Mesenchymal stem cell (in vitro differentiated cells and primary cell): ENCODE measurements around the gene CHST2.
A peak's percentile ranks its signal among the peaks of the same experiment; 100 is the strongest.
"Not testable (repeated sequence)": the region's sequence is repeated elsewhere in the genome, so short reads cannot be mapped to it uniquely, and the experiment has no call there.

Experiments
- DNase-seq: peaks from one replicate; pipeline ENCODE4 v3.0.0-alpha.2; 2013
- H2AFZ ChIP-seq: one replicate; pipeline ENCODE4 v1.6.1; 2013; ENCODE audit warnings: low read depth, mild to moderate bottlenecking, control low read depth, inconsistent platforms, low read length, moderate library complexity
- H2AK5ac ChIP-seq: 2 replicates; pipeline ENCODE4 v1.6.1; 2013; ENCODE audit warnings: low read length, moderate library complexity, mild to moderate bottlenecking, inconsistent platforms; ENCODE audit not compliant: severe bottlenecking
- H2BK120ac ChIP-seq: one replicate; pipeline ENCODE4 v1.6.1; 2013; ENCODE audit warnings: low read depth, mild to moderate bottlenecking, inconsistent platforms, low read length, moderate library complexity
- H2BK12ac ChIP-seq, 2 experiments: one replicate each; pipeline ENCODE4 v1.6.1; 2013; ENCODE audit warnings: inconsistent platforms in 2 of 2, low read length in 2 of 2, mild to moderate bottlenecking in 2 of 2, moderate library complexity in 2 of 2, control low read depth in 1 of 2
- H2BK15ac ChIP-seq: one replicate; pipeline ENCODE4 v1.6.1; 2013; ENCODE audit warnings: mild to moderate bottlenecking, low read depth, inconsistent platforms; ENCODE audit not compliant: poor library complexity, severe bottlenecking
- H2BK5ac ChIP-seq: 2 replicates; pipeline ENCODE4 v1.6.1; 2013; ENCODE audit warnings: low read depth, mild to moderate bottlenecking, low read length, control low read depth, inconsistent platforms; ENCODE audit not compliant: poor library complexity, severe bottlenecking
- H3K14ac ChIP-seq, 2 experiments: one replicate each; pipeline ENCODE4 v1.6.1; 2013; ENCODE audit warnings: inconsistent platforms in 2 of 2, low read length in 2 of 2, control low read depth in 1 of 2, mild to moderate bottlenecking in 1 of 2, moderate library complexity in 1 of 2
- H3K18ac ChIP-seq, 2 experiments: one replicate each; pipeline ENCODE4 v1.6.1; 2013; ENCODE audit warnings: inconsistent platforms in 2 of 2, low read length in 2 of 2, control low read depth in 1 of 2, low read depth in 1 of 2, mild to moderate bottlenecking in 1 of 2
- H3K23ac ChIP-seq, 2 experiments: one replicate each; pipeline ENCODE4 v1.6.1; 2013; ENCODE audit warnings: inconsistent platforms in 2 of 2, low read length in 2 of 2, mild to moderate bottlenecking in 2 of 2, moderate library complexity in 2 of 2, control low read depth in 1 of 2
- H3K27ac ChIP-seq: 2 replicates; pipeline ENCODE4 v1.5.1; 2013; ENCODE audit warnings: mild to moderate bottlenecking, moderate library complexity, low read length, control low read depth, inconsistent platforms; ENCODE audit not compliant: poor library complexity, severe bottlenecking
- H3K27me3 ChIP-seq, 2 experiments: 2 replicates each; pipeline versions ENCODE4 v1.6.1 to v1.7.0; 2013; ENCODE audit warnings: low read length in 2 of 2, mild to moderate bottlenecking in 2 of 2, moderate library complexity in 2 of 2, control low read depth in 1 of 2, inconsistent platforms in 1 of 2; ENCODE audit not compliant: control insufficient read depth in 1 of 2, insufficient read depth in 1 of 2
- H3K36me3 ChIP-seq, 2 experiments: 2 replicates each; pipeline versions ENCODE4 v1.6.1 to v1.7.0; 2013; ENCODE audit warnings: low read length in 2 of 2, control low read depth in 1 of 2, inconsistent platforms in 1 of 2, low read depth in 1 of 2, mild to moderate bottlenecking in 1 of 2; ENCODE audit not compliant: insufficient read depth in 2 of 2, control insufficient read depth in 1 of 2
- H3K4ac ChIP-seq, 2 experiments: one replicate each; pipeline ENCODE4 v1.6.1; 2013; ENCODE audit warnings: inconsistent platforms in 2 of 2, low read length in 2 of 2, mild to moderate bottlenecking in 2 of 2, moderate library complexity in 2 of 2, control low read depth in 1 of 2, low read depth in 1 of 2
- H3K4me1 ChIP-seq: 2 replicates; pipeline ENCODE4 v1.6.1; 2013; ENCODE audit warnings: low read depth, low read length, control low read depth; ENCODE audit not compliant: control insufficient read depth, insufficient read depth
- H3K4me2 ChIP-seq: 2 replicates; pipeline ENCODE4 v1.6.1; 2013; ENCODE audit warnings: low read length, mild to moderate bottlenecking, inconsistent platforms; ENCODE audit not compliant: poor library complexity, severe bottlenecking
- H3K4me3 ChIP-seq, 2 experiments: 2 replicates each; pipeline versions ENCODE4 v1.5.1 to v1.7.0; 2013; ENCODE audit warnings: low read length in 2 of 2, mild to moderate bottlenecking in 2 of 2, control low read depth in 1 of 2, low read depth in 1 of 2; ENCODE audit not compliant: insufficient read depth in 1 of 2
- H3K79me1 ChIP-seq: replicated peaks from 2 replicates; pipeline ENCODE4 v1.6.1; 2013; ENCODE audit warnings: mild to moderate bottlenecking, control low read depth, low read length, inconsistent platforms; ENCODE audit not compliant: poor library complexity, severe bottlenecking
- H3K9ac ChIP-seq: 2 replicates; pipeline ENCODE4 v1.7.0; 2013; ENCODE audit warnings: mild to moderate bottlenecking, low read length, moderate library complexity
- H3K9me3 ChIP-seq: 2 replicates; pipeline ENCODE4 v1.7.0; 2013; ENCODE audit warnings: mild to moderate bottlenecking, low read length; ENCODE audit not compliant: control insufficient read depth
- H4K8ac ChIP-seq: one replicate; pipeline ENCODE4 v1.6.1; 2013; ENCODE audit warnings: inconsistent platforms, mild to moderate bottlenecking, low read length, moderate library complexity
- H4K91ac ChIP-seq: one replicate; pipeline ENCODE4 v1.6.1; 2013; ENCODE audit warnings: mild to moderate bottlenecking, low read length, inconsistent platforms
- WGBS: methylation state at CpG from one replicate; pipeline ENCODE4 v1.1.7; 2013; ENCODE audit warnings: mixed read lengths; 5-methylcytosine and 5-hydroxymethylcytosine counted together

The CHST2 gene

GRCh38 chr3:143165612-143166285 lies 46.2 kb downstream of the CHST2 start:
- DNase-seq, result peak; percentile 83
- not testable (repeated sequence) for H3K27me3 ChIP-seq, H4K8ac ChIP-seq, H2BK120ac ChIP-seq, H2BK15ac ChIP-seq, H3K79me1 ChIP-seq, H3K18ac ChIP-seq, H3K36me3 ChIP-seq, H2AK5ac ChIP-seq, H3K4me1 ChIP-seq, H2BK12ac ChIP-seq, H3K23ac ChIP-seq, H3K27ac ChIP-seq, H3K14ac ChIP-seq, H3K4ac ChIP-seq, H3K9ac ChIP-seq, H4K91ac ChIP-seq, H2BK5ac ChIP-seq, H3K4me3 ChIP-seq, H3K4me2 ChIP-seq, H3K9me3 ChIP-seq, H2AFZ ChIP-seq
- WGBS, result 100% methylated on average over 1 of the region's 5 CpGs

GRCh38 chr3:143166376-143166775 lies 46.8 kb downstream of the CHST2 start:
- no peak overlapping the region for H3K9ac ChIP-seq
- H3K4me1 ChIP-seq, result peaks cover 3% of the 10 kb centered on the region
- no peak overlapping the region for H3K23ac ChIP-seq
- H3K4me2 ChIP-seq, result no peak overlapping the region
- no peak overlapping the region for H2AFZ ChIP-seq
- H3K79me1 ChIP-seq, result no peaks in the 10 kb centered on the region
- H3K27me3 ChIP-seq, result no peaks in the 10 kb centered on the region
- H4K8ac ChIP-seq, result no peak overlapping the region
- no peak overlapping the region for H3K18ac ChIP-seq
- no CpG with 5 or more reads among the region's 3 CpGs for WGBS
- no peak overlapping the region for H3K14ac ChIP-seq
- H2BK12ac ChIP-seq, result no peak overlapping the region
- no peak overlapping the region for H2AK5ac ChIP-seq
- peak; percentile 78 for DNase-seq
- no peak overlapping the region for H2BK5ac ChIP-seq
- no peak overlapping the region for H2BK15ac ChIP-seq
- no peaks in the 10 kb centered on the region for H3K9me3 ChIP-seq
- no peak overlapping the region for H3K4ac ChIP-seq
- no peak overlapping the region for H3K4me3 ChIP-seq
- H2BK120ac ChIP-seq, result no peak overlapping the region
- no peak overlapping the region for H3K27ac ChIP-seq
- no peaks in the 10 kb centered on the region for H3K36me3 ChIP-seq
- no peak overlapping the region for H4K91ac ChIP-seq

GRCh38 chr3:143167969-143168854 lies 48.6 kb downstream of the CHST2 start:
- H3K9ac ChIP-seq, result no peak overlapping the region
- 29% methylated on average over 1 of the region's 2 CpGs for WGBS
- H3K18ac ChIP-seq, result peak overlapping the region; percentile 6 to 90
- no peak overlapping the region for H4K8ac ChIP-seq
- no peak overlapping the region for H3K23ac ChIP-seq
- no peak overlapping the region for H3K27ac ChIP-seq
- H2BK120ac ChIP-seq, result no peak overlapping the region
- no peak overlapping the region for H2BK5ac ChIP-seq
- peak overlapping the region; percentile 55 for H2AK5ac ChIP-seq
- no peak for DNase-seq
- peak overlapping the region; percentile 15 for H2BK15ac ChIP-seq
- H3K36me3 ChIP-seq, result no peaks in the 10 kb centered on the region
- no peaks in the 10 kb centered on the region for H3K9me3 ChIP-seq
- H2BK12ac ChIP-seq, result peak overlapping the region; percentile 85 to 98
- no peak overlapping the region for H3K4me2 ChIP-seq
- peak overlapping the region; percentile 73 for H4K91ac ChIP-seq
- no peak overlapping the region for H2AFZ ChIP-seq
- H3K4me3 ChIP-seq, result no peak overlapping the region
- H3K27me3 ChIP-seq, result no peaks in the 10 kb centered on the region
- H3K4me1 ChIP-seq, result peaks cover 3% of the 10 kb centered on the region
- H3K14ac ChIP-seq, result peak overlapping the region in 1 of 2 experiments; percentile 83
- H3K4ac ChIP-seq, result peak overlapping the region; percentile 52 to 84
- H3K79me1 ChIP-seq, result no peaks in the 10 kb centered on the region

- H2AK5ac ChIP-seq, result peak overlapping the region; percentile 55
- H3K79me1 ChIP-seq, result no peaks in the 10 kb centered on the region
- H2BK15ac ChIP-seq, result peak overlapping the region; percentile 15
- no peak overlapping the region for H2AFZ ChIP-seq
- WGBS, result 95% methylated on average over 2 of the region's 2 CpGs
- no peak overlapping the region for H3K23ac ChIP-seq
- peaks cover 3% of the 10 kb centered on the region for H3K4me1 ChIP-seq
- H3K14ac ChIP-seq, result peak overlapping the region in 1 of 2 experiments; percentile 83
- no peak overlapping the region for H3K4me2 ChIP-seq
- peaks cover 2% of the 10 kb centered on the region for H3K9me3 ChIP-seq
- H3K4me3 ChIP-seq, result no peak overlapping the region
- no peak overlapping the region for H2BK5ac ChIP-seq
- DNase-seq, result no peak
- no peak overlapping the region for H3K27ac ChIP-seq
- no peak overlapping the region for H3K9ac ChIP-seq
- H2BK12ac ChIP-seq, result peak overlapping the region; percentile 85 to 98
- no peak overlapping the region for H2BK120ac ChIP-seq
- H4K8ac ChIP-seq, result no peak overlapping the region
- no peaks in the 10 kb centered on the region for H3K36me3 ChIP-seq
- peak overlapping the region; percentile 73 for H4K91ac ChIP-seq
- peak overlapping the region; percentile 52 to 84 for H3K4ac ChIP-seq
- peak overlapping the region; percentile 85 to 90 for H3K18ac ChIP-seq
- no peaks in the 10 kb centered on the region for H3K27me3 ChIP-seq
Measured at GRCh38 chr3:143168855-143169192, 49.3 kb downstream of the CHST2 start.
